Activated CD4-positive, alpha-beta T cell treated with anti-CD3 and anti-CD28 coated beads, Interleukin-2, amount 10 ng/mL, durations not matched to agents 24 days and 14 days (primary cell): Measurements from ENCODE around the gene DUSP3. TPM values are rescaled to one million over a fixed set of nuclear protein-coding genes. Genes with fewer than 3 reads are reported as not detected.

Source experiments
- DNase-seq: peaks from one replicate; pipeline ENCODE4 v3.0.0; 2022
- H3K27ac Mint-ChIP-seq: one replicate; pipeline ENCODE4 v1.8.0; 2022; ENCODE audit warnings: mild to moderate bottlenecking, mixed read lengths
- H3K27me3 Mint-ChIP-seq: one replicate; pipeline ENCODE4 v1.8.0; 2022; ENCODE audit warnings: mixed read lengths
- H3K36me3 Mint-ChIP-seq: one replicate; pipeline ENCODE4 v1.8.0; 2022; ENCODE audit warnings: low read depth, mild to moderate bottlenecking, mixed read lengths
- H3K4me1 Mint-ChIP-seq: one replicate; pipeline ENCODE4 v1.8.0; 2021; ENCODE audit warnings: mixed read lengths
- H3K4me3 Mint-ChIP-seq: one replicate; pipeline ENCODE4 v1.8.0; 2022; ENCODE audit warnings: mild to moderate bottlenecking, moderate library complexity, mixed read lengths
- H3K9me3 Mint-ChIP-seq: one replicate; pipeline ENCODE4 v1.8.0; 2021; ENCODE audit warnings: mixed read lengths
- intact Hi-C: fragments of 100-400 bp; cut with micrococcal nuclease; formaldehyde crosslinking; loops from one replicate; pipeline ENCODE4 v1.15.1; 2023
- total RNA-seq: library from RNA; stranded (reverse); gene quantifications from 2 replicates; pipeline ENCODE4 v1.2.3, GENCODE V29; 2022

Gene DUSP3
- total RNA-seq, 1 donor from 2014 or later: 18.3 TPM

GRCh38 chr17:43769859-43770258, 8.9 kb downstream of the DUSP3 start:
- DNase-seq: no peak
- Mint-ChIP-seq H3K36me3 (peaks cover 16% of the 10 kb centered on the region), H3K27ac (no peak overlapping the region), H3K9me3 (no peaks in the 10 kb centered on the region), H3K4me1 (peaks cover 2% of the 10 kb centered on the region), H3K27me3 (no peaks in the 10 kb centered on the region), H3K4me3 (no peak overlapping the region)
- intact Hi-C loops: no loop called here

GRCh38 chr17:43769426-43769825, 9.4 kb downstream of the DUSP3 start:
- H3K36me3 Mint-ChIP-seq: peaks cover 16% of the 10 kb centered on the region
- no peaks in the 10 kb centered on the region for H3K9me3 Mint-ChIP-seq
- intact Hi-C loops: no loop called here
- DNase-seq: no peak
- H3K27ac Mint-ChIP-seq: no peak overlapping the region
- no peaks in the 10 kb centered on the region for H3K27me3 Mint-ChIP-seq
- peaks cover 2% of the 10 kb centered on the region for H3K4me1 Mint-ChIP-seq
- H3K4me3 Mint-ChIP-seq: no peak overlapping the region

DNA sequence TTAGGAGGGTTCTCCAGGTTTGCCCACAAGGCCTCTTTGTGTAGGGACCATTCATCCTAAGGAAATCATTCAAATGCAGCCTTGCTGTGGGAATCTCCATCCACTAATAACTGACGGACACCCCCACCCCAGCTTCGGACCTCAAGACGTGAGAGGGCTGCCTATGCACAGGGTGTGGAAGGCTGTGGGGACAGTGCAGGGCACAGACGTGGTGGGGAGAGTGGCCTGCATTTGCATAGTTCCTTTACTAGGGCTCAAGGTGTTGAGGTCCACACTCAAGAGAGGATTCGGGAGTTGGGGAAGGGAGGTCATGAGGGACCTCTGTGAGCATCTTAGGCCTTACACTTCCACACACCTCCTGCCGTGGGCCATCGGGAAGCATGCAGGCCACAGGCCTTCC, 9.8 kb downstream of the DUSP3 start:
- DNase-seq: no peak
- Mint-ChIP-seq H3K4me3 (no peak overlapping the region), H3K36me3 (peaks cover 12% of the 10 kb centered on the region), H3K27me3 (no peaks in the 10 kb centered on the region), H3K4me1 (peaks cover 2% of the 10 kb centered on the region), H3K9me3 (no peaks in the 10 kb centered on the region), H3K27ac (no peak overlapping the region)
- intact Hi-C loops: no loop called here

DNA sequence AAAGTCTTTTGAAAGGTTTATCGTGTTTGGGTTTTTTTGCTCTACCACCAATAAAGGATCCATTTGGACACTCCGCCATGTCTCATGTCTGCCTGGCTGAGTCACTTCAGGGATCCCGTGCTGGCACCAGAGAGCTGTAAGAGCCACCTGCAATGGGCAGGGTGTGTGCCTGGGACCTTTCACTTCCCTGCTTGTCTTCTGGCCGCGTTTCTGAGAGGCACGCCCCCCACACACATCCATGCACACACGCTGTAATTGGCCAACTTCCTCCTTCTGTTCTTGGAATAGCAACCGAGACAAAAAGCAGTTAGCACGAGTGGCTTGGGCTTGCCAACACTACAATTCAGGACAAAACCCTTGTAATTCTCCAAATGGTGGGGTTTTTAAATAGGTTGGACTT, 10.4 kb downstream of the DUSP3 start:
- H3K27ac Mint-ChIP-seq: no peak overlapping the region
- no peaks in the 10 kb centered on the region for H3K9me3 Mint-ChIP-seq
- intact Hi-C loops: no loop called here
- H3K4me1 Mint-ChIP-seq: peaks cover 1% of the 10 kb centered on the region
- peaks cover 9% of the 10 kb centered on the region for H3K36me3 Mint-ChIP-seq
- H3K27me3 Mint-ChIP-seq: no peaks in the 10 kb centered on the region
- no peak overlapping the region for H3K4me3 Mint-ChIP-seq
- DNase-seq: no peak

GRCh38 chr17:43767713-43768059, 11.1 kb downstream of the DUSP3 start:
- H3K4me1 Mint-ChIP-seq: no peaks in the 10 kb centered on the region
- no peaks in the 10 kb centered on the region for H3K27me3 Mint-ChIP-seq
- H3K9me3 Mint-ChIP-seq: no peaks in the 10 kb centered on the region
- H3K4me3 Mint-ChIP-seq: no peak overlapping the region
- intact Hi-C loops: no loop called here
- peaks cover 4% of the 10 kb centered on the region for H3K36me3 Mint-ChIP-seq
- DNase-seq: no peak
- no peak overlapping the region for H3K27ac Mint-ChIP-seq

DNA sequence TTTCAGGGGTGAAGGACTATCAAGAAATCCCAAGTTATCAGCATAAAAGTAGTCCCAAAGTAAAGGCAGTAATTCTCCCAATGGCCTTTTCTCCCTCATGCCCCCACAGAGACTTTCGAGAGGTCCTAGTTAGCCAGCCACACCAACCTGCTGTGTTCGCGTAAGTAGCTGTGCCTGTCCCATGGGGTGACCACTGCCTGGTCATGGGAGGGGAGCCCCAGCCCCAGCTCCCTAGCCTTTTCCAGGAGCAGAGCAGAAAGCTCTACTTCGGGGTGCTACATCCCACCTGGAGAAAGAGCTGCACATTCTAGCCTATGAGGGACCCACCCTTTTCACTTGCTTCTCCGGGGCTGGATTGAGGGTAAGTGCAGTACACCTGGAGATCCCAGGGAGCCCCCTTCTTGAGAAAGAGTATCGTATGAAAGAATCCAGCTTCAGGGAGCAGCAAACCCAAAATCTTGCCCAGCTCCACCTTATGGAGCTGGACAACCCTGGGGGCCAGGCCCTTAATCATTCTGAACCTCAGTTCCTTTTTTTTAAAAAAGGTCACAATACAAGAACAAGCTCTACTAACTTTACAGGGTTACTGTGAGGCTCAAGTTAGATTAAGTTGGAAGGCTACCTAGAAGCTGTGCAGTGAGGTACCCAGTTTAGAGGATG, 11.6 kb downstream of the DUSP3 start:
- intact Hi-C loops: no loop called here
- no peak for DNase-seq
- H3K9me3 Mint-ChIP-seq: no peaks in the 10 kb centered on the region
- no peaks in the 10 kb centered on the region for H3K36me3 Mint-ChIP-seq
- H3K27me3 Mint-ChIP-seq: no peaks in the 10 kb centered on the region
- no peak overlapping the region for H3K4me3 Mint-ChIP-seq
- no peaks in the 10 kb centered on the region for H3K4me1 Mint-ChIP-seq
- no peak overlapping the region for H3K27ac Mint-ChIP-seq

GRCh38 chr17:43766413-43767052, 12.2 kb downstream of the DUSP3 start:
- H3K36me3 Mint-ChIP-seq: no peaks in the 10 kb centered on the region
- H3K9me3 Mint-ChIP-seq: no peaks in the 10 kb centered on the region
- DNase-seq: peak; percentile 79
- H3K4me3 Mint-ChIP-seq: no peak overlapping the region
- H3K4me1 Mint-ChIP-seq: no peaks in the 10 kb centered on the region
- no peak overlapping the region for H3K27ac Mint-ChIP-seq
- intact Hi-C loops: no loop called here
- no peaks in the 10 kb centered on the region for H3K27me3 Mint-ChIP-seq

DNA sequence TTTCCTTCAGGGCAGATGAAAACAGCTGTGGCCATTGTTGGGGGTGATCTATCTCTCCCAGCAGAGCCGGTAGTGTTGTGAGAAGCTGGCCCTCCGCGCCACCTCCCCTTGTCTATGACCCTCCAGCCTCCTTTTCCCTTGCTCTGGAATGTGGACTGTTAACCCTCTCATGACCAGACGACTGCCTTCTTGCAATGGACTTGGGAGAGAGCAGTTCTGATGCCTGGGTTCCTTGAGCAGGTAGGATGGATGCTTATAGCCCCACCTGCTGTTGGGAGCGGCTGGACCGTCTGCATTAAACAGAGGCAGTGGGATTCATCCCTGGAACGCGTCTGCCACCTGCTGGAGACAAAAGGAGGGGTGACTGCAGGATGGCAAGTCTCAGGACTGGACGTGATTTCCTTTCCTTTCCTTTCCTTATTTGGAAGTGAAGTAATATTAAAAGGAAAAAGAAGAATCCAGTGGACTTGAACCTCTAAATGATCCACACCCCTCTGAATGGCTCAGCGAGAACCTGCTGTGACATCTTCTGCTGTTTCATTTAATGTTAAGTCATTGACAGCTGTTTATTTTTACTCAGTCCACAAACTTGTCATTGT, 18.4 kb downstream of the DUSP3 start:
- intact Hi-C loops: loop anchor here (1.0 kb wide), 2 partner anchors 66 to 184 kb away; no protein-coding TSS in a partner anchor
- Mint-ChIP-seq H3K9me3 (no peaks in the 10 kb centered on the region), H3K27me3 (peaks cover 18% of the 10 kb centered on the region), H3K27ac (no peak overlapping the region), H3K4me1 (no peaks in the 10 kb centered on the region), H3K36me3 (no peaks in the 10 kb centered on the region), H3K4me3 (no peak overlapping the region)
- peak; percentile 97 for DNase-seq

DNA sequence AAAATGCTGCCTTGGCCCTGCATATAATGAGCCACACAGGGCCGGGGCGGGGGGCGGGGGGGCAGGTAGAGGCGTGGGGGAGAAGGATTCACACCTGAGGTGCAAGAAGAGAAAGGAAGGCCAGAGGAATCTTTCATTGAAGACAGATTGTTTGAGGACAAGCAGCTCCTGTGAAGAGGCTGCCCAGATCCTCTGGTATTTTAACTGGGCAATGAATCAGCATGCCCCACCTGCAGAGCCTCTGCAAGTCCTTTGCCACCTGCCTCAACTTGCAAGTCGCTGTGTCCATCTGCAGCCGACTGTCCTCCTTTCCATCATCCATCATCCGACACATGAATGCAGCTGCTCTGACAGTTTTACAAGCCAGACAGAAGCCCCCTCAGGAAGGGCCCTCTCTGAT, 18.9 kb downstream of the DUSP3 start:
- Mint-ChIP-seq H3K4me3 (no peak overlapping the region), H3K4me1 (no peaks in the 10 kb centered on the region), H3K9me3 (no peaks in the 10 kb centered on the region), H3K27me3 (peaks cover 18% of the 10 kb centered on the region), H3K36me3 (no peaks in the 10 kb centered on the region), H3K27ac (no peak overlapping the region)
- intact Hi-C loops: loop anchor here (1.0 kb wide), 2 partner anchors 66 to 184 kb away; no protein-coding TSS in a partner anchor
- no peak for DNase-seq

DNA sequence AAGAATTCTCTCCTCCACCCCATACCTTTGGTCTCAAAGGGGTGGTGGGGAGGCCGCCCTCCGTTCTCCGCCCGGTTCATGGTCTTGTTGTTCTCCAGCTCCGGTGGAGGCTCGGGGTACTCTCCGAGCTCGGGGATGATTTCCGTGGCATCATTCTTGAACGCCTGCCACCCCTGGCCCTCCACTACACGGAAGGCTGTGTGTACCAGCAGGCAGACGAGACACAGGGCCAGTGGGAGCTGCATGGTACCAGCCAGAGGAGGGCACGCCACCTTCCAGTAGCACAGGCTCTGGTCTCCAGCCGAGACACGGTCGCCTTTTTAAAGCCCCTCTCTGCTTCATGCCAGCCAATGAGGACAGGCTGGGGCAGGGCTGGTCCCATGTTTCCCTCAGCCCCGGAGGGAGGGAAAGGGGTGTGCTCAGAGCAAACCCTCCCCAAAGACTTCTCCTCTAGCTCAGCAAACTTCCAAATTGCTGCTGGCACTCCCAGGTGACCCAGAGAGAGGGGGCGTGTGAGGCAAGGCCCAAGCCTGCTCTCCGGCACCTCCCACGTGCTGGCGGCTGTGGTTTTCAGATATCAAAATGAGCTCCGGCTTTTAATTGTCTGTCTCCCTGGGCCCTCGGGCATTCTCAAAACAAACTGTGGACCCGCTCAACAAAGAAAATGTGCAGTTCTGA, 20.1 kb downstream of the DUSP3 start, which contains the start of gene SOST:
Gene SOST, minus strand, starts transcription at position 295 of the 678 bp plus-strand sequence. Its CDS starts 50 bp downstream, at position 245.
- H3K4me1 Mint-ChIP-seq: no peaks in the 10 kb centered on the region
- H3K36me3 Mint-ChIP-seq: no peaks in the 10 kb centered on the region
- intact Hi-C loops: no loop called here
- no peak for DNase-seq
- H3K27me3 Mint-ChIP-seq: peaks cover 26% of the 10 kb centered on the region
- no peak within 1 kb of the TSS for H3K27ac Mint-ChIP-seq
- no peak within 1 kb of the TSS for H3K4me3 Mint-ChIP-seq
- no peaks in the 10 kb centered on the region for H3K9me3 Mint-ChIP-seq

GRCh38 chr17:43758086-43758485, 20.7 kb downstream of the DUSP3 start:
- H3K27ac Mint-ChIP-seq: no peak overlapping the region
- H3K4me3 Mint-ChIP-seq: no peak overlapping the region
- intact Hi-C loops: no loop called here
- H3K27me3 Mint-ChIP-seq: peaks cover 31% of the 10 kb centered on the region
- H3K9me3 Mint-ChIP-seq: no peaks in the 10 kb centered on the region
- no peaks in the 10 kb centered on the region for H3K36me3 Mint-ChIP-seq
- no peak for DNase-seq
- H3K4me1 Mint-ChIP-seq: peaks cover 4% of the 10 kb centered on the region

DNA sequence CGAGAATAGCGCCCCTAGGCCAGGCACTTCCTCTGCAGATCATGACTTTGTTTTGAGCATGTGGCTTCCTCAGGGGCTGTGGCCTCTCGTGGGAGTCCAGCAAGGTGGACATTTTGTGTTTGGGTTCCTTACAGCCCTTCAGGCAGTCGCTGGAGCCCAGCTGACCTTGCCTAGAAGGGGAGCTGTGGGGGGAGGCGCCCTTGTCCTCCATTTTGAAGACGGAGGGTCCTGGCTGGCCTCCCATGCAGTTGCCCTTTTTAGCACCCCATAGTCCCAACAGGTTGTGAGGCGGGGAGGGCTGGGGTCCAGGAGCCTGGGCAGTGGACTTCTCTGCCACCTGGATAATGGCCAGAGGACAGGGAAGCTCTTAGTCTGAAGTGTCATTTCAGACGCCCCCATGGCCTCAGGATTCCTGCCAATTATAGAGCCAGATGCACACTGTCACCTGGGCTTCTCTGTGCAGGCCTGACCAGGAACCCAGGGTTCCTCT, 21.6 kb downstream of the DUSP3 start:
- H3K4me1 Mint-ChIP-seq: peaks cover 6% of the 10 kb centered on the region
- H3K27ac Mint-ChIP-seq: no peak overlapping the region
- intact Hi-C loops: no loop called here
- H3K27me3 Mint-ChIP-seq: peaks cover 38% of the 10 kb centered on the region
- H3K36me3 Mint-ChIP-seq: no peaks in the 10 kb centered on the region
- no peak for DNase-seq
- H3K4me3 Mint-ChIP-seq: no peak overlapping the region
- H3K9me3 Mint-ChIP-seq: no peaks in the 10 kb centered on the region

DNA sequence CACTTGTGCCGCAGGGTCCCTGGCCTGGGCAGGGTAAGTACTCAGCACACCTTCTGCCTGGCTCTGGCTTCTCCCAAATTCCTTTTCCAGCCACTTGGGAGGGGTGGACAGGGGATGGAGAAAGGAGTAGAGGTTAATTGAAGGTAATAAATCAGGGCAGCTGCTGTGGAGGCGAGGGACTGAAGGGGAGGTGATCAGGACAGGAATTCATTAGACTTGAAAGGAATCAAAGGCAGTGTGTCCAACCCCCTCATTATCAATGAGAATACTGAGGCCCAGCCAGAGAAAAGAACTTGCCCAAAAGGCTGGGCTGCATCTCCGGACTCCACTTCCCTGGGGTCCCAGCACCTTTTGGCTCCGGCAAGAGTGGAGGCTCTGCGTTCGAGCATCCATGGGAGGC, 22.6 kb downstream of the DUSP3 start:
- Mint-ChIP-seq H3K4me1 (peaks cover 6% of the 10 kb centered on the region), H3K27me3 (peaks cover 42% of the 10 kb centered on the region), H3K27ac (no peak overlapping the region), H3K9me3 (no peaks in the 10 kb centered on the region), H3K36me3 (no peaks in the 10 kb centered on the region), H3K4me3 (no peak overlapping the region)
- intact Hi-C loops: no loop called here
- DNase-seq: no peak

DNA sequence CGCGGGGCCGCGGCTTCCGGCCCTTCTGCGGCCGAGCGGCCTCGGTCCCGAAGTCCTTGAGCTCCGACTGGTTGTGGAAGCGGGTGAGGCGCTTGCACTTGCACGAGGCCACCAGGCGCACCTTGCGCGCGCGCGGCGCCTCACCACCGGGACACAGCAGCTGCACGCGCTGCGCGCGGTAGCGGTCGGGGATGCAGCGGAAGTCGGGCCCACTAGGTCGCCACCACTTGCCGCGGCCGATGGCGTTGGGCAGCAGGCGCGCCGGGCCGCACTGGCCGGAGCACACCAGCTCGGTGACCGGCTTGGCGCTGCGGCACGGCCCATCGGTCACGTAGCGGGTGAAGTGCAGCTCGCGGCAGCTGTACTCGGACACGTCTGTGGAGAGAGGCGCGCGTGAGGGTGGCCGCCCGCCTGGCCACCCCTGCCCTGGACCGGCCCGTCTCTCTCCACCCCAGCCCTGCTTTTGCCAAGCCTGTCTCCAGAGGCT, 23.3 kb downstream of the DUSP3 start:
- H3K4me3 Mint-ChIP-seq: no peak overlapping the region
- intact Hi-C loops: no loop called here
- H3K36me3 Mint-ChIP-seq: no peaks in the 10 kb centered on the region
- peaks cover 6% of the 10 kb centered on the region for H3K4me1 Mint-ChIP-seq
- H3K27ac Mint-ChIP-seq: no peak overlapping the region
- H3K27me3 Mint-ChIP-seq: peaks cover 43% of the 10 kb centered on the region
- H3K9me3 Mint-ChIP-seq: no peaks in the 10 kb centered on the region
- DNase-seq: peak; percentile 73
